ENCODE data around the gene TMEM161A. TPM values are rescaled to one million over a fixed set of nuclear protein-coding genes. Genes with fewer than 3 reads are reported as not detected.

TMEM161A gene
- total and polyA plus RNA-seq, 2 of the 13 experiments (the other 11 are each of a cell fraction or from before 2014, with no cell fraction given): 25.9 to 31.4 TPM

DNA sequence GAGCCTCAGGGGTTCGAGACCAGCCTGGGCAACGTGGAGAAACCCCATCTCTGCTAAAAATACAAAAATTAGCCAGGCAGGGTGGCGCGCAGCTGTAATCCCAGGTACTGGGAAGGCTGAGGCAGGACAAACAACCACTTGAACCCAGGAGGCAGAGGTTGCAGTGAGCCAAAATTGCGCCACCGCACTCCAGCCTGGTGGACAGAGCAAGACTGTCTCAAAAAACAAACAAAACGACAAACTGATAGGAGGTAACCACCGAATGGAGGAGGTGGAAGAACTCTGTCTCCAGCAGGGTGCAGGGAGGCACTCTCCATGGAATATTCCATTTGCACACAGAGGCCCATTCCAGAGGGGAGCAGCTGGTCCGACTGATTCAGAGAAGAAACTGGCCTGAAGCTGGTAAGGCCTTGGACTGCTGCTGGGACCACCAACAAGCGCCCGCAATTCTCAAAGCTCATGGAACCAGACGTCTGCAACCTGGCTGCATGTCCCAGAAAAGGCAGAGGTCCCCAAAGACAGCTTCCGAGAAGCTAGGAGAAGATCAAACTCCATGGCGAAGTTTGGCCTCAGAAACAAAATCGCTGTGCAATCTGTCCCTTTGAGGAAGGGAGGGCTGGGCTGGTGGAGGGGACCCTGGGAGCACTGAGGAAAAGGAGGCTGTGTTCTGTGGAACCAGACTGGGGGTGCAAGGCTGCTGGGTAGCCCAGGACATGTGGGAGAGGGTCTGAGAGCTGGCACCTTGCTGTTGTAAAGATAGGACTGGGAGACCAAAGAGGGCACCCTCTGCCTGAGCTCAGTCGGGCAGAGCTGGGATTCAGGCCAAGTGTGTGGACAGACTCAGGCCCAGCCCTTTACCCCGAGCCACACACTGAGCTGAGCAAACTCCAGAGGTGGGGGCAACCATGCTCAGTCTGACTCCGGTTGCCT, 39.3 kb downstream of the TMEM161A start (continued):
- TF ChIP-seq BRCA1 (CRISPR knock-in tag; IDR thresholded peaks at IDR 0.05): no peak
- no peak for TF ChIP-seq ZNF326 (CRISPR knock-in tag; IDR thresholded peaks at IDR 0.05; ENCODE audit: borderline replicate concordance)
- TF ChIP-seq ATF7 (IDR thresholded peaks at IDR 0.05): peak; percentile 35; the same call in 1 of the 2 replicates
- no peak; the same call in 1 of the 2 replicates for TF ChIP-seq ATF7 (CRISPR knock-in tag; IDR thresholded peaks at IDR 0.05)
- TF ChIP-seq LCORL (IDR thresholded peaks at IDR 0.05): no peak; the same call in 1 of the 2 replicates
- TF ChIP-seq LCORL (CRISPR knock-in tag; IDR thresholded peaks at IDR 0.05): peak; percentile 97
- no peak for TF ChIP-seq FOXP1 (IDR thresholded peaks at IDR 0.05)
- peak; percentile 62 for TF ChIP-seq FOXP1 (CRISPR knock-in tag; IDR thresholded peaks at IDR 0.05)
- TF ChIP-seq NPAS2 (CRISPR knock-in tag; IDR thresholded peaks at IDR 0.05; ENCODE audit: borderline replicate concordance): no peak
- TF ChIP-seq, protein P1, sequence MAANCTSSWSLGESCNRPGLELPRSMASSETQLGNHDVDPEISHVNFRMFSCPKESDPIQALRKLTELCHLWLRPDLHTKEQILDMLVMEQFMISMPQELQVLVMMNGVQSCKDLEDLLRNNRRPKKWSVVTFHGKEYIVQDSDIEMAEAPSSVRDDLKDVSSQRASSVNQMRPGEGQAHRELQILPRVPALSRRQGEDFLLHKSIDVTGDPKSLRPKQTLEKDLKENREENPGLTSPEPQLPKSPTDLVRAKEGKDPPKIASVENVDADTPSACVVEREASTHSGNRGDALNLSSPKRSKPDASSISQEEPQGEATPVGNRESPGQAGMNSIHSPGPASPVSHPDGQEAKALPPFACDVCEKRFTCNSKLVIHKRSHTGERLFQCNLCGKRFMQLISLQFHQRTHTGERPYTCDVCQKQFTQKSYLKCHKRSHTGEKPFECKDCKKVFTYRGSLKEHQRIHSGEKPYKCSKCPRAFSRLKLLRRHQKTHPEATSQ (CRISPR knock-in tag; IDR thresholded peaks at IDR 0.05; ENCODE audit: borderline replicate concordance): no peak
- TF ChIP-seq TAF15 (IDR thresholded peaks at IDR 0.05; ENCODE audit: low read depth, low read length, poor library complexity, severe bottlenecking): no peak
- TF ChIP-seq HNRNPH1 (optimal IDR thresholded peaks at IDR 0.05; ENCODE audit: low read depth, low read length): no peak
- no peak for TF ChIP-seq SMAD9 (CRISPR knock-in tag; IDR thresholded peaks at IDR 0.05)
- TF ChIP-seq ZNF335 (CRISPR knock-in tag; IDR thresholded peaks at IDR 0.05): peak; percentile 79; the same call in 1 of the 2 replicates
- TF ChIP-seq, protein P2, sequence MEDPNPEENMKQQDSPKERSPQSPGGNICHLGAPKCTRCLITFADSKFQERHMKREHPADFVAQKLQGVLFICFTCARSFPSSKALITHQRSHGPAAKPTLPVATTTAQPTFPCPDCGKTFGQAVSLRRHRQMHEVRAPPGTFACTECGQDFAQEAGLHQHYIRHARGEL (CRISPR knock-in tag; IDR thresholded peaks at IDR 0.05): no peak
- TF ChIP-seq PHF20 (CRISPR knock-in tag; IDR thresholded peaks at IDR 0.05): no peak
- TF ChIP-seq MIER2 (CRISPR knock-in tag; IDR thresholded peaks at IDR 0.05): 0 out of 2 replicates have a peak, but pooled peaks have one; percentile 37
- TF ChIP-seq CENPX (CRISPR knock-in tag; IDR thresholded peaks at IDR 0.05): no peak
- TF ChIP-seq, protein P3, sequence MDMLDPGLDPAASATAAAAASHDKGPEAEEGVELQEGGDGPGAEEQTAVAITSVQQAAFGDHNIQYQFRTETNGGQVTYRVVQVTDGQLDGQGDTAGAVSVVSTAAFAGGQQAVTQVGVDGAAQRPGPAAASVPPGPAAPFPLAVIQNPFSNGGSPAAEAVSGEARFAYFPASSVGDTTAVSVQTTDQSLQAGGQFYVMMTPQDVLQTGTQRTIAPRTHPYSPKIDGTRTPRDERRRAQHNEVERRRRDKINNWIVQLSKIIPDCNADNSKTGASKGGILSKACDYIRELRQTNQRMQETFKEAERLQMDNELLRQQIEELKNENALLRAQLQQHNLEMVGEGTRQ (IDR thresholded peaks at IDR 0.05; ENCODE audit: low read depth, low read length): no peak
- TF ChIP-seq, protein P3 (CRISPR knock-in tag; IDR thresholded peaks at IDR 0.05; ENCODE audit: borderline replicate concordance): no peak; the same call in 1 of the 2 replicates
- no peak for TF ChIP-seq EZH2 (conservative IDR thresholded peaks at IDR 0.05; ENCODE audit: low read depth, low read length)
- TF ChIP-seq ARNT2 (CRISPR knock-in tag; IDR thresholded peaks at IDR 0.05; ENCODE audit: low read depth): peak; percentile 64; the same call in 1 of the 2 replicates
- no peak for TF ChIP-seq HDAC6 (IDR thresholded peaks at IDR 0.05; ENCODE audit: low read depth, low read length)
- TF ChIP-seq RXRA (CRISPR knock-in tag; IDR thresholded peaks at IDR 0.05): peak; percentile 90
